Fibroblast of peridontal ligament (primary cell): ENCODE data around the gene TACC3.

ENCODE experiments used
- DNase-seq: peaks from one replicate; pipeline ENCODE4 v3.0.0-alpha.2; 2010; ENCODE audit errors: extremely low read depth

The TACC3 gene

GRCh38 chr4:1760521-1761071 is 39.3 kb downstream of the TACC3 start:
- no peak for DNase-seq

- no peak for DNase-seq
Measured at GRCh38 chr4:1761130-1761689, 39.9 kb downstream of the TACC3 start.

DNA sequence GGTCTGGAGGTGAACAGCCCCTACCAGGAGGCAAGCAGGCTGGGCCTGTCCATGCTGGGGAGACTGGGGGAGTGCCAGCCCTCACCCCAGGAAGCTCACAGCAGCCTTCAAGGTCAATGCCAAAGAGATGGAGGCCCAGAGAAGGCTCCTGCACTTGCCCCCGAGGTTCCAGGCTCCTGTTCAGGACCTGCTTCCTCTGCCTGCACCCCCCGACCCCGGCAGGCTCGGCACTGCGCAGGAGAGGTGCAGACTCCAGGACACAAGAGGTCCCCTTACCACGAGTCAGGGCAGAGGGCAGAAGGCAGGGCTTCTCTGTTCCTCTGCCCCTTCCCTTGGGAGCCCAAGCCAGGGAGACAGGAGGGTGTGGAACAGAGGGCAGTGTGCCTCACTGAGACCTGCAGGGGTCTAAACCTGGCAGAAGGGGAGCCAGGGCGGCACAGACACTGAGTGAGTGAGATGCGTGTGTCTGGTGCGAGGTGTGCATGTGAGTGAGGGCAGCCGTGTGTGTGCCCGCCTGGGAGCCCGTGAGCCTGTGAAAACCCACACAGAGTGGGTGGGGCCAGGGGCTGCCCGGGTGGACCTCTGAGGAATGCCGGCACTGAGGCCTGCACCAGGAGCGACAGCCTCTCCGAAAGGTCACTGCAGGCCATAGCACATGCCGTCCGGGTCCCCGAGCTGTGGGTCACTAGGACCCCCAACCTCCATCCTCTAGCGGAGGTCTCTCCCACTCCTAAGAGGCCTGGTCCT is 41.1 kb downstream of the TACC3 start:
- no peak for DNase-seq

- no peak for DNase-seq
Measured at GRCh38 chr4:1763070-1763549, 41.8 kb downstream of the TACC3 start.

- peak; percentile 57 for DNase-seq
Measured at GRCh38 chr4:1763550-1764080, 42.3 kb downstream of the TACC3 start.

- no peak for DNase-seq
Measured at GRCh38 chr4:1764670-1765069, 43.3 kb downstream of the TACC3 start.

DNA sequence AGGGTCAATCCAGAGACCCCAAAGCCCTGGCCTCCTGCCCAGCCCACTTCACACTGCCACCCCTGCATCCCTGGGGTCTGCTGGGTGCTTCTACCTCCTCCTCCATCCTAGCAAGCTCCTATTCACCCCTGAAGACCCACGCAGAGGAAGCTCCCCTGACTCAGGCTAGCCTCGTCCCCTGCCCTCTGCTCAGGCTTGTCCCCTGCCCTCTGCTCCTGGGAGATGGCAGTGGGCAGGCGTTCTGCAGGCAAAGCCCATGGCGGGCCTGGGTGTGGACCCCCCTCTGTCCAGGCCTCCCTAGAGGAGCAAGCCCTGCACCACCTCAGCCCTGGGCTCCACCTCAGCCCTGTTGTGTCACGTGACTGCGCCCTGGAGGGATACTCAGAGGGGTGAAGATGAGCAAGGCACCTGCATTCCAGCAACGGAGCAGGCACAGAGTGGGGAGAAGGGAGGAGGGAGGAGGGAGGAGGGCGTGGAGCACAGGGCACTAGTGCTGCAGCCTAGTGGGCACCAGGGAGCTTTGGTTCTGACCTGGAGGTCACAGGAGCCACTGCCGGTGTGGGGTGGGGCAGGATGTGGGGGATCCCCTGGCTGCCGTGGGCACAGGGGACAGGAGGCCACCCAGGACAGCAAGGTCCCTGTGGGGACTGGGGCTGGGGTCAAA is 44.2 kb downstream of the TACC3 start:
- no peak for DNase-seq

GRCh38 chr4:1766106-1767060 is 45.1 kb downstream of the TACC3 start:
- DNase-seq = no peak

DNA sequence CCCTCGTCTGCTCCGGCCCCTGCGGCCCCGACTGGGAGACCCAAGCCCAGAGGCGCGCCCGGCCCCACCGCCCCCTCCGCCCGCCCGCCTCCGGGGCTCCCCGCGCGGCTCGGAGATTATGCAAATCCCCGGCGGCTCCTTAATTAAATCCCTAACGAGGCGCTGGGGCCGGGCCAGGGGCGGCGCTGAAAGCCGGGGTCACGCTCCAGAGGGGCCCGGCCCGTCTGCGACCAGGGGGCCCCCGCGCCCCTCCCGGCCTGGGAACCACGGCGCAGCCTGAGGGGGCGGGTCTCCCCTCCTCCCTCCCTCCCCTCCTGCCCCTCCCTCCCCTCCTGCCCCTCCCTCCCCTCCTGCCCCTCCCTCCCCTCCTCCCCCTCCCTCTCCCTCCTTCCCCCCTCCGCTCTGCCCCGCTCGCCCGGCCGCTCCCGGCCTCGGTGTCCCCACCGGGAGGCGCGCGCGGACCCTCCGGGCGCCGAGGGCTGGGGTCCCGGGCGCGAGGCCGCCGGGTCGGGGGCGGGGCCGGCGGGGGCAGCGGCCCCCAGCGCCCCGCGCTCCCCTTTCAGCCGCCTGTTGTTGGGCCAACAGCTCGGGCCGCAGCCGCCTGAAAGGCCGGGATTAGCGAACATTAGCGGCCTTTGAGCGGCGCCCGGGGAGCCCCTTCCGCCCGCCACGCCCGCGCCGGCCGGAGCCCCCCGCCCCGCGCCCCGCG is 45.9 kb downstream of the TACC3 start:
- peak; percentile 7 for DNase-seq

- DNase-seq = peak; percentile 13
Measured at GRCh38 chr4:1767770-1768366, 46.5 kb downstream of the TACC3 start.

GRCh38 chr4:1768367-1769034 is 47.2 kb downstream of the TACC3 start:
- no peak for DNase-seq

GRCh38 chr4:1769692-1770091 is 48.4 kb downstream of the TACC3 start:
- DNase-seq = no peak

GRCh38 chr4:1770245-1770644 is 48.9 kb downstream of the TACC3 start:
- no peak for DNase-seq

- no peak for DNase-seq
Measured at GRCh38 chr4:1770791-1771231, 49.5 kb downstream of the TACC3 start.

DNA sequence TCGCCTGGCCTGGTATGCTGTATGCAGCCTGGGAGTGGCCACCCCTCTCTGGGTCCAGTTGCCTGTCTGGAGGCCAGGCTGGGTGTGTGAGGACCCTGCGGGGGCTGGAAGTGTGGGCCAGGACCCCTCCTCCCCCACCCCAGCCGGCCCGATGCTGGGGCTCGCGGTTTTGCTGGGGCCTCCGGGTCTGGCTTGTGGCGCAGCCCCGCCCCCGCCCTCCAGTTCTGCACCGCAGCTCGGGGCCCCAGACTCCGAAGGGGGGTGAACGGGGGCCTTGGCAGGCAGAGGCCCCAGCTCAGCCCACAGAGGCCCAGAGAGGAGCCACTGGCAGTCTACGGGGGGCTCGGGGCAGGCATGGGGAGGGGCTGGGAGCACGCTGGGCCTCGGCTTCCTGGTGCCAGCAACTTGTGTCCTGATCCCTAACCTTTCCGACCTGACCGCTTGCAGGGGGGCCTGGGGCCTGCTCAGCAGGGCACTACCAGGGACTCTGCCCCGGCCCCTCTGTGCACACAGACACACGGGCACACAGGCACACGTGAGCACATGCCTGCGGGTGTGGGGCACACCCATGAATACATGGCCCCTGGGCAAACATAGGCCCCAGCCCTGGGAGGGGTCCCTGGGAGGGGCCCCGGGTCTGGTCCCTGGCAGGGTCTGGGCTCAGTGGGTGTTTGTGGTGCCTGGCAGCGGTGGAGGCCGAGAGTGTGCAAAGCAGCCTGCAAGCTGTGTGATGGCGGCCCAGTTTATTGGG is 50.4 kb downstream of the TACC3 start:
- DNase-seq = no peak

DNA sequence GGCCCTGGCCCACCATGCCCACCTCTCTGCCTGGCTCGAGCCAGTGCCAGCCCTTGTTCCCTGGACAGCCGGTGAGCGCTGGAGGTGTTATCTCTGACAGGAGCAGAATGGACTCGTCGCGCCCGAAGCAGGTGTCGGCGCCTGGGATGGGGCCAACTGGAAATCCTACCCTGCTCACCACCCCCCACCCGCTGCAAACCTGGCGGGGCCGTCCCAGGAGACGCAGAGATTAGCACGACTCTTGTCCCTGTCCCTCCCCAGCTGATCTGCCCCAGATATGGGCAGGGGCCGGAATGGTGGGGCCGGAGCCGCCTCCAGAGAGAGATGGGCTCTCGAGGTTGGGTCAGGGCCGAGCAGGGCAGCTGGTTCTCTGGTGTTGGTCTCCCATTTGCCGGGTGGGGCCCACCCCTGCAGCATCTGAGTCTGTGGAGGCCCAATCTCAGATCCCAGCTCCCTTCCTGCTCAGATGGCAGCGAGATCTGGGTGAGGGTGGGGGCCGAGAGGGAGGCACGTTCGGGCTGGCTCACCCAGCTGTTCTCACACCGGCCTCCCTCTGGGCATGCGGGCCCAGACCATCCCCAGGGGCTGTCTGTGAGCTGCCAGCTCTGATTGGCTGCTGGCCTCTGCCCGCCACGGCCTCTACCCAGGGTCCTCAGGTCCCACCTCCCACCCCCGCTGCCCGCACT is 51.7 kb downstream of the TACC3 start:
- no peak for DNase-seq

- DNase-seq = no peak
Measured at GRCh38 chr4:1773754-1774153, 52.4 kb downstream of the TACC3 start.
